H9 (cell line): ENCODE measurements around the gene DTNA. TPM values are rescaled to one million over a fixed set of nuclear protein-coding genes. Genes with fewer than 3 reads are reported as not detected.

Source experiments
- DNase-seq: peaks from one replicate; pipeline ENCODE4 v3.0.0-alpha.2; 2017
- H2AFZ ChIP-seq: one replicate; pipeline ENCODE4 v1.6.1; 2013; ENCODE audit warnings: mild to moderate bottlenecking, low read length, control low read depth, moderate library complexity
- H2AK5ac ChIP-seq: 2 replicates; pipeline ENCODE4 v1.6.1; 2013; ENCODE audit warnings: low read length, control low read depth, mixed read lengths; ENCODE audit not compliant: insufficient read length
- H2BK120ac ChIP-seq: one replicate; pipeline ENCODE4 v1.6.1; 2013; ENCODE audit warnings: low read depth, mild to moderate bottlenecking, low read length, control low read depth, inconsistent platforms; ENCODE audit not compliant: poor library complexity, severe bottlenecking
- H2BK12ac ChIP-seq: 2 replicates; pipeline ENCODE4 v1.6.1; 2013; ENCODE audit warnings: low read length, control low read depth, mixed read lengths, low read depth; ENCODE audit not compliant: insufficient read length
- H2BK15ac ChIP-seq: 2 replicates; pipeline ENCODE4 v1.6.1; 2013; ENCODE audit warnings: low read depth, low read length, control low read depth
- H2BK20ac ChIP-seq: one replicate; pipeline ENCODE4 v1.6.1; 2013; ENCODE audit warnings: low read depth, mild to moderate bottlenecking, low read length, control low read depth, inconsistent platforms; ENCODE audit not compliant: poor library complexity, severe bottlenecking
- H2BK5ac ChIP-seq: 2 replicates; pipeline ENCODE4 v1.6.1; 2013; ENCODE audit warnings: low read length, control low read depth, mixed read lengths; ENCODE audit not compliant: insufficient read length
- H3K14ac ChIP-seq: 2 replicates; pipeline ENCODE4 v1.6.1; 2013; ENCODE audit warnings: low read length, control low read depth; ENCODE audit not compliant: insufficient read depth
- H3K18ac ChIP-seq: 2 replicates; pipeline ENCODE4 v1.6.1; 2013; ENCODE audit warnings: low read depth, mild to moderate bottlenecking, mixed read lengths, low read length, control low read depth; ENCODE audit not compliant: insufficient read length
- H3K23ac ChIP-seq: 2 replicates; pipeline ENCODE4 v1.6.1; 2013; ENCODE audit warnings: low read length, control low read depth, mixed read lengths, low read depth; ENCODE audit not compliant: insufficient read length
- H3K23me2 ChIP-seq: 2 replicates; pipeline ENCODE4 v1.6.1; 2013; ENCODE audit warnings: low read depth, mild to moderate bottlenecking, mixed read lengths, low read length, control low read depth; ENCODE audit not compliant: insufficient read length, poor library complexity, severe bottlenecking
- H3K27ac ChIP-seq: 2 replicates; pipeline ENCODE4 v1.5.1; 2013; ENCODE audit warnings: low read length, control low read depth, mixed read lengths, low read depth; ENCODE audit not compliant: insufficient read length
- H3K27me3 ChIP-seq: 2 replicates; pipeline ENCODE4 v1.6.1; 2013; ENCODE audit warnings: low read length, control low read depth, inconsistent platforms; ENCODE audit not compliant: insufficient read depth
- H3K4ac ChIP-seq: 2 replicates; pipeline ENCODE4 v1.6.1; 2013; ENCODE audit warnings: low read depth, mild to moderate bottlenecking, control low read depth, inconsistent platforms, low read length, moderate library complexity
- H3K4me1 ChIP-seq: 2 replicates; pipeline ENCODE4 v1.6.1; 2013; ENCODE audit warnings: low read length, control low read depth, inconsistent platforms; ENCODE audit not compliant: insufficient read depth
- H3K4me2 ChIP-seq: 2 replicates; pipeline ENCODE4 v1.6.1; 2013; ENCODE audit warnings: low read length, control low read depth, mixed read lengths; ENCODE audit not compliant: insufficient read length, insufficient read depth
- H3K56ac ChIP-seq: 2 replicates; pipeline ENCODE4 v1.6.1; 2013; ENCODE audit warnings: low read depth, mild to moderate bottlenecking, mixed read lengths, low read length, control low read depth; ENCODE audit not compliant: insufficient read length
- H3K79me1 ChIP-seq: 2 replicates; pipeline ENCODE4 v1.6.1; 2013; ENCODE audit warnings: low read depth, mild to moderate bottlenecking, moderate library complexity, low read length, control low read depth, inconsistent platforms; ENCODE audit not compliant: insufficient read depth, poor library complexity, severe bottlenecking
- H3K79me2 ChIP-seq: 2 replicates; pipeline ENCODE4 v1.6.1; 2013; ENCODE audit warnings: low read length, control low read depth, inconsistent platforms; ENCODE audit not compliant: insufficient read depth
- H3K9ac ChIP-seq: 2 replicates; pipeline ENCODE4 v1.6.1; 2013; ENCODE audit warnings: low read length, control low read depth, mixed read lengths; ENCODE audit not compliant: insufficient read length; ENCODE audit errors: extremely low read depth
- H3K9me3 ChIP-seq: one replicate; pipeline ENCODE4 v1.6.1; 2013; ENCODE audit warnings: low read depth, low read length, inconsistent platforms; ENCODE audit not compliant: control insufficient read depth
- H3T11ph ChIP-seq: one replicate; pipeline ENCODE4 v1.6.1; 2013; ENCODE audit warnings: mild to moderate bottlenecking, low read length, control low read depth, inconsistent platforms
- H4K20me1 ChIP-seq: one replicate; pipeline ENCODE4 v1.6.1; 2013; ENCODE audit not compliant: control insufficient read depth, insufficient read length, insufficient read depth
- H4K5ac ChIP-seq: 2 replicates; pipeline ENCODE4 v1.6.1; 2013; ENCODE audit warnings: low read depth, mild to moderate bottlenecking, mixed read lengths, low read length, control low read depth; ENCODE audit not compliant: insufficient read length
- H4K8ac ChIP-seq: replicated peaks from 2 replicates; pipeline ENCODE4 v1.6.1; 2013; ENCODE audit warnings: low read length, control low read depth, mixed read lengths, low read depth; ENCODE audit not compliant: insufficient read length
- H4K91ac ChIP-seq: 2 replicates; pipeline ENCODE4 v1.6.1; 2013; ENCODE audit warnings: low read depth, mild to moderate bottlenecking, moderate library complexity, mixed read lengths, low read length, control low read depth; ENCODE audit not compliant: insufficient read length
- H3K27ac Mint-ChIP-seq, 3 experiments: 2 replicates in 2 of 3; 3 replicates in 1 of 3; pipeline ENCODE4 v1.8.0; 2020 to 2021; ENCODE audit warnings: mixed read lengths in 3 of 3, mild to moderate bottlenecking in 1 of 3, moderate library complexity in 1 of 3
- H3K27me3 Mint-ChIP-seq: 2 replicates; pipeline ENCODE4 v1.8.0; 2021; ENCODE audit warnings: low read depth, mild to moderate bottlenecking, moderate library complexity, mixed read lengths
- H3K36me3 Mint-ChIP-seq, 3 experiments: 2 replicates in 2 of 3; 3 replicates in 1 of 3; pipeline ENCODE4 v1.8.0; 2020 to 2021; ENCODE audit warnings: low read depth in 3 of 3, mixed read lengths in 3 of 3; ENCODE audit not compliant: insufficient read depth in 1 of 3
- H3K4me1 Mint-ChIP-seq, 2 experiments: 2 replicates each; pipeline ENCODE4 v1.8.0; 2020; ENCODE audit warnings: mixed read lengths in 2 of 2
- H3K4me3 Mint-ChIP-seq, 2 experiments: 2 replicates in 1 of 2; 3 replicates in 1 of 2; pipeline ENCODE4 v1.8.0; 2020 to 2021; ENCODE audit warnings: mild to moderate bottlenecking in 2 of 2, mixed read lengths in 2 of 2, moderate library complexity in 1 of 2
- H3K9me3 Mint-ChIP-seq, 2 experiments: 2 replicates in 1 of 2; 3 replicates in 1 of 2; pipeline ENCODE4 v1.8.0; 2020; ENCODE audit warnings: mild to moderate bottlenecking in 2 of 2, mixed read lengths in 2 of 2, moderate library complexity in 1 of 2
- WGBS: extraction: QIAGEN DNeasy Blood & Tissue Kit; methylation state at CpG from one replicate; pipeline ENCODE4 v1.1.7; 2013; ENCODE audit warnings: missing lambda C conversion rate, low lambda C conversion rate, mixed read lengths; ENCODE audit not compliant: insufficient read length; ENCODE audit errors: extremely low coverage; 5-methylcytosine and 5-hydroxymethylcytosine counted together
- total RNA-seq: library from RNA; stranded (reverse); gene quantifications from 2 replicates; pipeline ENCODE4 v1.2.1, GENCODE V29; 2021
- TF ChIP-seq, protein P1 (sequence below): fragments of 200-600 bp; sonication (generic); conservative IDR thresholded peaks from 3 replicates; pipeline ENCODE4 v1.8.0; 2021; ENCODE audit warnings: antibody characterized with exemption, mild to moderate bottlenecking

The DTNA gene
- total RNA-seq, 1 experiment from 2014 or later, result 25.5 TPM

DNA sequence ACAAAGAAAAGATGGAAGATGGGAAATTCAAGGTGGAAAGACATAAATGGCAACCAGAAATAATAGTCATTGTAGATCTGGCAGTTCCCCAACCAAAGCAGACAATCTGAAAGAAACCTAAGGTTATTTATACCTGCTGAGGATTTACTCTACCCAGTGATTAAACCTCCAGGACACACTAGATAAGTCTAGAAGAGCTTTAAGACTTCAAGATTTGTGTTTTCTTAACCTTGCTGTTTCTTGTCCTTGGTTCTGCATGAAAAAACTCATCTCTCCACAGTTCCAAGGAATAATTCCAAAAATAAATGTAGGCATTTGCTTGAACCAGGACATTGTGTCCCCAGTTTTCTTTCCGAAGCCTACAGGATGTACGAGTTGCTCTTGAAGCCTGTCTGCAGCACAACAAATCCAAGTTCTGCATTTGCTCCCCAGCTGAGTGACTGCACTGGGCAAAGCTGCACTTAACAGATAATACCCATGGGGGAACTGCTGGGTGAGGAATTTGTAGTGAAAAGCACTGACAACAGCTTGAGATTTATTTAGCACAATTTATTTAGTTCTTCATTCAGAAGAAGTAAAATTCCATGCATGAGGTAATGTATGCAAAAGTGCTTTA lies 19.8 kb downstream of the DTNA start:
- H4K5ac ChIP-seq, result no peak overlapping the region
- TF ChIP-seq, protein P1, sequence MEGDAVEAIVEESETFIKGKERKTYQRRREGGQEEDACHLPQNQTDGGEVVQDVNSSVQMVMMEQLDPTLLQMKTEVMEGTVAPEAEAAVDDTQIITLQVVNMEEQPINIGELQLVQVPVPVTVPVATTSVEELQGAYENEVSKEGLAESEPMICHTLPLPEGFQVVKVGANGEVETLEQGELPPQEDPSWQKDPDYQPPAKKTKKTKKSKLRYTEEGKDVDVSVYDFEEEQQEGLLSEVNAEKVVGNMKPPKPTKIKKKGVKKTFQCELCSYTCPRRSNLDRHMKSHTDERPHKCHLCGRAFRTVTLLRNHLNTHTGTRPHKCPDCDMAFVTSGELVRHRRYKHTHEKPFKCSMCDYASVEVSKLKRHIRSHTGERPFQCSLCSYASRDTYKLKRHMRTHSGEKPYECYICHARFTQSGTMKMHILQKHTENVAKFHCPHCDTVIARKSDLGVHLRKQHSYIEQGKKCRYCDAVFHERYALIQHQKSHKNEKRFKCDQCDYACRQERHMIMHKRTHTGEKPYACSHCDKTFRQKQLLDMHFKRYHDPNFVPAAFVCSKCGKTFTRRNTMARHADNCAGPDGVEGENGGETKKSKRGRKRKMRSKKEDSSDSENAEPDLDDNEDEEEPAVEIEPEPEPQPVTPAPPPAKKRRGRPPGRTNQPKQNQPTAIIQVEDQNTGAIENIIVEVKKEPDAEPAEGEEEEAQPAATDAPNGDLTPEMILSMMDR, result no peak
- H3K14ac ChIP-seq, result no peak overlapping the region
- no peak overlapping the region for H3K23ac ChIP-seq
- no peak overlapping the region for H2BK12ac ChIP-seq
- H4K8ac ChIP-seq, result no peak overlapping the region
- no peak overlapping the region for H3K9ac ChIP-seq
- no peak overlapping the region for H3K18ac ChIP-seq
- H3K4me2 ChIP-seq, result no peak overlapping the region
- no peak overlapping the region for H4K91ac ChIP-seq
- no peak overlapping the region for H3K4ac ChIP-seq
- H3K36me3 Mint-ChIP-seq, result peaks cover 4 to 7% (median 4%) of the 10 kb centered on the region in 3 experiments; a peak in 2 of 7 replicates
- H2AFZ ChIP-seq, result peak overlapping the region; percentile 40
- no peaks in the 10 kb centered on the region for H4K20me1 ChIP-seq
- no peak overlapping the region for H3T11ph ChIP-seq
- H3K27me3 ChIP-seq, result no peaks in the 10 kb centered on the region
- H3K9me3 Mint-ChIP-seq, result peaks cover 6 to 7% of the 10 kb centered on the region in 2 experiments; a peak in 3 of 5 replicates
- no peak overlapping the region for H3K56ac ChIP-seq
- H2BK5ac ChIP-seq, result no peak overlapping the region
- DNase-seq, result no peak
- no peaks in the 10 kb centered on the region for H3K23me2 ChIP-seq
- no peaks in the 10 kb centered on the region for H3K79me1 ChIP-seq
- H3K27ac Mint-ChIP-seq, result peak overlapping the region in 1 of 3 experiments; percentile 2; a peak in 4 of 7 replicates
- no peak overlapping the region for H2BK15ac ChIP-seq
- WGBS, result no CpG with 5 or more reads among the region's 2 CpGs
- no peaks in the 10 kb centered on the region; the same call in 1 of the 2 replicates for H3K4me1 ChIP-seq
- H2AK5ac ChIP-seq, result no peak overlapping the region
- H3K27ac ChIP-seq, result no peak overlapping the region
- no peaks in the 10 kb centered on the region for H3K9me3 ChIP-seq
- H3K4me1 Mint-ChIP-seq, result peaks cover 22 to 31% of the 10 kb centered on the region in 2 experiments
- H3K4me3 Mint-ChIP-seq, result no peak overlapping the region
- no peak overlapping the region for H2BK120ac ChIP-seq
- no peaks in the 10 kb centered on the region; the same call in 1 of the 2 replicates for H3K79me2 ChIP-seq
- no peak overlapping the region for H2BK20ac ChIP-seq
- no peaks in the 10 kb centered on the region for H3K27me3 Mint-ChIP-seq
